Progenitor cell of endocrine pancreas (in vitro differentiated cells): Measurements from ENCODE around the gene ANKRD16. TPM values are rescaled to one million over a fixed set of nuclear protein-coding genes. Genes with fewer than 3 reads are reported as not detected.

Experiments used
- DNase-seq: peaks from one replicate; pipeline ENCODE4 v3.0.0; 2021; ENCODE audit warnings: low spot score; ENCODE audit not compliant: unreplicated experiment
- H3K27ac Mint-ChIP-seq: 2 replicates; pipeline ENCODE4 v1.8.0; 2021; ENCODE audit warnings: mild to moderate bottlenecking, moderate library complexity, mixed read lengths
- H3K27me3 Mint-ChIP-seq: 2 replicates; pipeline ENCODE4 v1.8.0; 2021; ENCODE audit warnings: mixed read lengths
- H3K36me3 Mint-ChIP-seq: 2 replicates; pipeline ENCODE4 v1.8.0; 2022; ENCODE audit warnings: mixed read lengths; ENCODE audit not compliant: insufficient read depth
- H3K4me1 Mint-ChIP-seq: 2 replicates; pipeline ENCODE4 v1.8.0; 2021; ENCODE audit warnings: low read depth, mixed read lengths
- H3K4me3 Mint-ChIP-seq: 2 replicates; pipeline ENCODE4 v1.8.0; 2021; ENCODE audit warnings: low read depth, mild to moderate bottlenecking, moderate library complexity, mixed read lengths
- H3K9me3 Mint-ChIP-seq: 2 replicates; pipeline ENCODE4 v1.8.0; 2021; ENCODE audit warnings: low read depth, mixed read lengths
- CTCF ChIP-seq: fragments of 200-600 bp; sonication (generic); IDR thresholded peaks from one replicate; pipeline ENCODE4 v1.5.0; 2021; ENCODE audit warnings: antibody characterized with exemption, mild to moderate bottlenecking; ENCODE audit not compliant: unreplicated experiment
- total RNA-seq: library from RNA; stranded (reverse); gene quantifications from 2 replicates; pipeline ENCODE4 v1.2.1, GENCODE V29; 2021

ANKRD16 gene
- total RNA-seq, 1 donor from 2014 or later, result 18.0 TPM

DNA sequence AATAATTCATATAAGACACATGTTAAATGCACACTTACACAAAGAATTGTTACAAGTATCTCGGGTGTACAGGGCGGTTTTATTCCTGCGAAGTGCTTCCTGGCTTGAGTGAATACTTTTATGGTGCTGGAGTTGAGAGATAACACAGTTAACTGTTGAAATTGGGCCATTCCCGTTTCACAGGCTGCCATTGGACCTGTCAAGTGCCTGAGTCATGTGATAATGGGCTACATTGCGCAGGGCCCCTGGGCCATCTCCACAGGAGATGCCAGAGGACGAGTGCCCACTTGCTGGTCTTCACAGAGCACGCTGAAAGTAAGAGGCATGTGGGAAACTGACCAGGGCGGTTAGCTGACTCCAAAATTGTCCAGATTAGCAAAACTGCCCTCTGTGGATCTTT is 5.2 kb upstream of the ANKRD16 start:
- peaks cover 26% of the 10 kb centered on the region for H3K36me3 Mint-ChIP-seq

DNA sequence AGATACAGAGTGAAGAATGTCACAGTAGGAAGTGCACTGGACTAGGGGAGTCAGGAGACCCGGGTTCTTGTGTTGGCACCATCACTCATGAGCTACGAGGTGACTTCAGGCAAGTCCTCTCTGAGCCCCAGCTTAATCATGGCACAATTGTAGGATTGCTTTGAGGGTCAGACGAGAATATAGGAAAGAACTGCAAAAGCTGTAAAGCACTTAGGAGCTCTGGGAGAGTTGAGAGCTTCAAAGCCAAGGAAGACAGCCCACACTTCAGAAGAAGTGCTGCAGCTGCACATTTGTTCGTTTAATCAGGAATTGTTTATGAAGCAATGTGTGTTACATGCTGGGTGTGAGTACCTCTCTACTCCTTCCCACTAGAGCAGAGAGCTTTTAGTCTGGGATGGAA is 4.7 kb upstream of the ANKRD16 start:
- Mint-ChIP-seq H3K36me3 (peaks cover 26% of the 10 kb centered on the region), H3K27me3 (no peaks in the 10 kb centered on the region), H3K4me3 (no peak overlapping the region), H3K4me1 (peaks cover 22% of the 10 kb centered on the region), H3K27ac (peak overlapping the region; percentile 14), H3K9me3 (peaks cover 7% of the 10 kb centered on the region)
- no peak for DNase-seq
- no peak for TF ChIP-seq CTCF

More for the DNA sequence above, 5.2 kb upstream of the ANKRD16 start:
- TF ChIP-seq CTCF, result no peak
- Mint-ChIP-seq H3K27ac (no peak overlapping the region), H3K4me1 (peaks cover 22% of the 10 kb centered on the region), H3K27me3 (no peaks in the 10 kb centered on the region), H3K4me3 (no peak overlapping the region), H3K9me3 (peaks cover 7% of the 10 kb centered on the region)
- DNase-seq, result no peak

DNA sequence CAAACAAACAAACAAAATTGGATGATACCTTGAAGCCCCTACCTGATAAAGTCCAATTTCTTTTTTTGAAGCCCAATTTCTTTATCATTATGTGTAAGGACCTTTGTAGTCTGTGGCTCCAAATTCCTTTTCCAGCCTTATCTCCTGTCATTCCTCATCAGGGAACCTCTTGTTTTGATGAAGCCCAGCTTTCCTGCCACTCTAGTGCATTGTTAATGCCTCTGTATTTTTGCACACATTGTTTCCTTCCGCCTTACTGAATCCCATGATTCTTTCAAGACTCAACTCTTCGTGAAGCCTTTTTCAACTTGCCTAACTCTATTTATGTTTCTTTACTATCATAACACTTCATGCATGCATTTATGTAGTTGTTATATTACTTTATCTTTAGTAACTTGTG is 3.6 kb upstream of the ANKRD16 start:
- no peaks in the 10 kb centered on the region for H3K27me3 Mint-ChIP-seq
- DNase-seq, result no peak
- H3K36me3 Mint-ChIP-seq, result peaks cover 26% of the 10 kb centered on the region
- no peak overlapping the region for H3K27ac Mint-ChIP-seq
- TF ChIP-seq CTCF, result no peak
- no peak overlapping the region for H3K4me3 Mint-ChIP-seq
- H3K9me3 Mint-ChIP-seq, result peaks cover 7% of the 10 kb centered on the region
- H3K4me1 Mint-ChIP-seq, result peaks cover 27% of the 10 kb centered on the region

- no peak for TF ChIP-seq CTCF
- H3K27ac Mint-ChIP-seq, result no peak overlapping the region
- no peak for DNase-seq
- H3K27me3 Mint-ChIP-seq, result no peaks in the 10 kb centered on the region
- peak overlapping the region; percentile 91 for H3K4me3 Mint-ChIP-seq
- H3K9me3 Mint-ChIP-seq, result no peaks in the 10 kb centered on the region
- peaks cover 16% of the 10 kb centered on the region for H3K36me3 Mint-ChIP-seq
- H3K4me1 Mint-ChIP-seq, result peaks cover 35% of the 10 kb centered on the region
Observed at GRCh38 chr10:5892007-5892406, 2.3 kb upstream of the ANKRD16 start.

- Mint-ChIP-seq H3K9me3 (no peaks in the 10 kb centered on the region), H3K36me3 (peaks cover 13% of the 10 kb centered on the region), H3K27ac (peak overlapping the region; percentile 86), H3K4me3 (peak overlapping the region; percentile 91), H3K27me3 (no peaks in the 10 kb centered on the region), H3K4me1 (peaks cover 42% of the 10 kb centered on the region)
- no peak for TF ChIP-seq CTCF
- no peak for DNase-seq
Observed at GRCh38 chr10:5891009-5891408, 1.3 kb upstream of the ANKRD16 start.
